Epithelial cell of prostate (primary cell): ENCODE measurements around the gene PDE3A.

Experiments used
- DNase-seq: peaks from one replicate; pipeline ENCODE4 v3.0.0-alpha.2; 2011; ENCODE audit warnings: low read depth, low spot score
- H3K27ac ChIP-seq: fragments of 450-650 bp; 2 replicates; pipeline ENCODE4 v1.5.1; 2017; ENCODE audit warnings: mild to moderate bottlenecking

PDE3A gene

GRCh38 chr12:20415641-20416040 is 47.3 kb downstream of the PDE3A start:
- DNase-seq = no peak
- no peak overlapping the region for H3K27ac ChIP-seq

GRCh38 chr12:20420557-20420956 is 52.2 kb downstream of the PDE3A start:
- no peak overlapping the region for H3K27ac ChIP-seq
- no peak for DNase-seq

- DNase-seq = no peak
- no peak overlapping the region for H3K27ac ChIP-seq
Measured at GRCh38 chr12:20421421-20421820, 53.1 kb downstream of the PDE3A start.

- no peak overlapping the region for H3K27ac ChIP-seq
- no peak for DNase-seq
Measured at GRCh38 chr12:20423557-20423956, 55.2 kb downstream of the PDE3A start.

- no peak for DNase-seq
- H3K27ac ChIP-seq = no peak overlapping the region
Measured at GRCh38 chr12:20424841-20425240, 56.5 kb downstream of the PDE3A start.

GRCh38 chr12:20426191-20426590 is 57.9 kb downstream of the PDE3A start:
- H3K27ac ChIP-seq = no peak overlapping the region

GRCh38 chr12:20426957-20427356 is 58.6 kb downstream of the PDE3A start:
- H3K27ac ChIP-seq = no peak overlapping the region
- no peak for DNase-seq

More at GRCh38 chr12:20426191-20426590, 57.9 kb downstream of the PDE3A start:
- no peak for DNase-seq

GRCh38 chr12:20429852-20430251 is 61.5 kb downstream of the PDE3A start:
- no peak for DNase-seq
- H3K27ac ChIP-seq = no peak overlapping the region

GRCh38 chr12:20432290-20432689 is 64.0 kb downstream of the PDE3A start:
- no peak overlapping the region for H3K27ac ChIP-seq
- DNase-seq = no peak

- H3K27ac ChIP-seq = no peak overlapping the region
- no peak for DNase-seq
Measured at GRCh38 chr12:20434996-20435395, 66.7 kb downstream of the PDE3A start.

- no peak for DNase-seq
Measured at GRCh38 chr12:20436316-20436715, 68.0 kb downstream of the PDE3A start.

GRCh38 chr12:20438299-20438779 is 70.0 kb downstream of the PDE3A start:
- DNase-seq = no peak
- H3K27ac ChIP-seq = no peak overlapping the region

More at GRCh38 chr12:20436316-20436715, 68.0 kb downstream of the PDE3A start:
- H3K27ac ChIP-seq = no peak overlapping the region

GRCh38 chr12:20439626-20440025 is 71.3 kb downstream of the PDE3A start:
- DNase-seq = no peak
- no peak overlapping the region for H3K27ac ChIP-seq

GRCh38 chr12:20440408-20440807 is 72.1 kb downstream of the PDE3A start:
- no peak for DNase-seq
- H3K27ac ChIP-seq = no peak overlapping the region

- no peak for DNase-seq
- no peak overlapping the region for H3K27ac ChIP-seq
Measured at GRCh38 chr12:20442322-20442721, 74.0 kb downstream of the PDE3A start.

GRCh38 chr12:20443255-20443654 is 74.9 kb downstream of the PDE3A start:
- no peak overlapping the region for H3K27ac ChIP-seq
- DNase-seq = no peak

GRCh38 chr12:20443792-20444191 is 75.5 kb downstream of the PDE3A start:
- no peak overlapping the region for H3K27ac ChIP-seq
- no peak for DNase-seq

- no peak for DNase-seq
- no peak overlapping the region for H3K27ac ChIP-seq
Measured at GRCh38 chr12:20444595-20445170, 76.3 kb downstream of the PDE3A start.

GRCh38 chr12:20445687-20446086 is 77.3 kb downstream of the PDE3A start:
- no peak for DNase-seq

GRCh38 chr12:20446836-20447235 is 78.5 kb downstream of the PDE3A start:
- no peak for DNase-seq
- no peak overlapping the region for H3K27ac ChIP-seq

More at GRCh38 chr12:20445687-20446086, 77.3 kb downstream of the PDE3A start:
- H3K27ac ChIP-seq = no peak overlapping the region

- no peak for DNase-seq
- no peak overlapping the region for H3K27ac ChIP-seq
Measured at GRCh38 chr12:20448781-20449180, 80.4 kb downstream of the PDE3A start.

GRCh38 chr12:20450591-20451180 is 82.3 kb downstream of the PDE3A start:
- no peak overlapping the region for H3K27ac ChIP-seq
- DNase-seq = no peak
